LNCaP clone FGC (cell line): ENCODE results near the gene SLC4A2.

Experiments used
- DNase-seq: peaks from one replicate; pipeline ENCODE4 v3.0.0-alpha.2; 2011; ENCODE audit warnings: low read depth
- H3K4me3 ChIP-seq: 2 replicates; pipeline ENCODE4 v1.5.1; 2011; ENCODE audit warnings: mild to moderate bottlenecking, low read depth, low read length, control low read depth
- CTCF ChIP-seq: IDR thresholded peaks from 2 replicates; pipeline ENCODE4 v1.5.1; 2012; ENCODE audit warnings: mild to moderate bottlenecking; ENCODE audit not compliant: control insufficient read depth, insufficient read depth; ENCODE audit errors: extremely low read depth

The SLC4A2 gene

GRCh38 chr7:151047976-151048815, 11.2 kb upstream of the SLC4A2 start, which contains the start of gene ASIC3:
Gene ASIC3 (plus strand): TSS chr7:151048531. CDS start chr7:151048886, 355 bp downstream.
- TF ChIP-seq CTCF: no peak
- no peak within 1 kb of the TSS for H3K4me3 ChIP-seq
- no peak for DNase-seq

DNA sequence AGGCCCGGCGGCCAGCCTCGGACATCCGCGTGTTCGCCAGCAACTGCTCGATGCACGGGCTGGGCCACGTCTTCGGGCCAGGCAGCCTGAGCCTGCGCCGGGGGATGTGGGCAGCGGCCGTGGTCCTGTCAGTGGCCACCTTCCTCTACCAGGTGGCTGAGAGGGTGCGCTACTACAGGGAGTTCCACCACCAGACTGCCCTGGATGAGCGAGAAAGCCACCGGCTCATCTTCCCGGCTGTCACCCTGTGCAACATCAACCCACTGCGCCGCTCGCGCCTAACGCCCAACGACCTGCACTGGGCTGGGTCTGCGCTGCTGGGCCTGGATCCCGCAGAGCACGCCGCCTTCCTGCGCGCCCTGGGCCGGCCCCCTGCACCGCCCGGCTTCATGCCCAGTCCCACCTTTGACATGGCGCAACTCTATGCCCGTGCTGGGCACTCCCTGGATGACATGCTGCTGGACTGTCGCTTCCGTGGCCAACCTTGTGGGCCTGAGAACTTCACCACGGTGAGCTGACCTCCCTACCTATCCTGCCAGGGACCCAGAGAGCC, 10.4 kb upstream of the SLC4A2 start:
- no peak for DNase-seq
- no peak for TF ChIP-seq CTCF
- H3K4me3 ChIP-seq: no peak overlapping the region

DNA sequence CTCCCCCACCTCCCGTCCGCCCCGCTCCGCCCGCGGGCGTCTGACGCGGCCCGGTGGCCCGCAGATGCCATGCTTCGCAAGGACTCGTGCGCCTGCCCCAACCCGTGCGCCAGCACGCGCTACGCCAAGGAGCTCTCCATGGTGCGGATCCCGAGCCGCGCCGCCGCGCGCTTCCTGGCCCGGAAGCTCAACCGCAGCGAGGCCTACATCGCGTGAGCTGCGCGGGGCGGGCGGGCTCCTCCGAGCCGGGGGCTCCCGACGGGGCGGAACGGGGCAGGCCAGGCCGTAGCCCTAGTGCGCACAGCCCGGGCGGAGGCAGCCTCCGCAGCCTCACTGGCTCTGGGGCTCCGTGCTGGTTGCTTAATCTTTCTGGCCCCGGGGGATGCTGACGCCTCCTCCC, 8.3 kb upstream of the SLC4A2 start:
- DNase-seq: no peak
- H3K4me3 ChIP-seq: no peak overlapping the region

DNA sequence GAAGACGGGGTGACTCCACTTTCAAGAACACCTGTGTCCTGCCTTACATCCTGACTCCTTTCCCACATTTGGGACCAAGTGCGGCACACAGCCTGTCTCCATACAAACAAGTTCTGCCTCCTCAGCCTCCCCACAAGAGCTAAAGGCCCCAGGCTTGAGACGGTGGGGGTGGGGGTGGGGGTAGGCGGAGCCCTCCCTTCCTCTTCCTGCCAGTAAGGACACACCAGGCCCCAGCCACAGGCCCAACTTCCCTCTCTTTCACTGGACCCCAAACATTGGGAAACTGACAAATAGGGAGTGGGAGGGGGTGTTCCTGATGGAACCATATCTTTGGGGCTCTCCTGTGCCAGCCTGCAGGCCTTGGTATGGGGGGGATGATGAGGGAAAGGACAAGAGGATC, 6.3 kb upstream of the SLC4A2 start:
- H3K4me3 ChIP-seq: no peak overlapping the region
- TF ChIP-seq CTCF: no peak
- no peak for DNase-seq

More for the DNA sequence above, 8.3 kb upstream of the SLC4A2 start:
- TF ChIP-seq CTCF: no peak

DNA sequence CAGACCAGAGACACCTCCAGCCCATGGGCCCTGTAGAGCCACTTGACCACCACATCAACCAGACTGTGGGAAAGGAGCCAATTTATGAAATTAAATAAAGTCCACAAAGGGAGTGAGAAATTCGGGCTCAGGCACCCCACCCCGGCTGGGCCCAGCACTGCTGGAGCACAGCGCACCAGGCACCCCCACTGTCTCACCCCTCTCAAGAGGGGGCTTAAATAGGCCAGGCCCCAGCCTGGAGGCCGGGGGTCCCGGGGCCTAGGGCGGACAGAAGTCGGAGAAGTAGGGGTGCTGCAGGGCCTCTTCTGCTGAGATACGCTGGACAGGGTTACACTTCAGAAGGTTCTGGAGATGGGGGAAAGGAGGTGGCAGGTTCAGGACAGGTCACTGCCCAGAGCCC, 5.6 kb upstream of the SLC4A2 start:
- no peak overlapping the region for H3K4me3 ChIP-seq
- no peak for TF ChIP-seq CTCF
- DNase-seq: no peak

DNA sequence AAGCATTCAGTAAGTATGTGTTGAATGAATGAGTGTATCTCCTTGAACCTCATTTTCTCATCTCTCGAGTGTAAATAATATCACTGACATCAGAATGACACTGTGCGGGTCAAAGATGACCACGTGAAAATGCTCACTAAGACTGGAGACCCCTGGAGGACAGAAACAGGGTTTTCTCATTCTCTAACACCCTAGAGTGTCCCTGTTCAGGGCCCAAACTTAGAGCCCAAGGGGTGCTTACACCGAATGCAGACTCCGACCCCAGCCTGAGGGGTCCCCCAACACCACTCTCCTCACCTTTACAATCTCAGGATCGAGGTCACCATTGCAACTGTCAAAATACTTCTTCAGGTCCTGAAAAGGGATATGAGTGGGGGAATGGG, 3.1 kb upstream of the SLC4A2 start:
- DNase-seq: no peak
- no peak for TF ChIP-seq CTCF
- H3K4me3 ChIP-seq: no peak overlapping the region
